GM13977 (cell line): Measurements from ENCODE around the gene CTIF.

Experiments
- DNase-seq: peaks from one replicate; pipeline ENCODE4 v3.0.0; 2012; ENCODE audit warnings: low spot score
- in situ Hi-C: fragments of 300-500 bp; cut with MboI; formaldehyde crosslinking; loops from one replicate; pipeline ENCODE4 v1.12.0; 2022; ENCODE audit warnings: low sequenced_read_pairs, low pct_unique_long_range_greater_than_20kb, mixed read lengths, inconsistent platforms; ENCODE audit not compliant: unreplicated experiment
- TF ChIP-seq, protein P1 (sequence below): IDR thresholded peaks from 2 replicates; pipeline ENCODE4 v1.5.1; 2012; ENCODE audit warnings: mild to moderate bottlenecking, control low read depth; ENCODE audit not compliant: insufficient read depth; ENCODE audit errors: extremely low read depth, missing control alignments

CTIF gene

DNA sequence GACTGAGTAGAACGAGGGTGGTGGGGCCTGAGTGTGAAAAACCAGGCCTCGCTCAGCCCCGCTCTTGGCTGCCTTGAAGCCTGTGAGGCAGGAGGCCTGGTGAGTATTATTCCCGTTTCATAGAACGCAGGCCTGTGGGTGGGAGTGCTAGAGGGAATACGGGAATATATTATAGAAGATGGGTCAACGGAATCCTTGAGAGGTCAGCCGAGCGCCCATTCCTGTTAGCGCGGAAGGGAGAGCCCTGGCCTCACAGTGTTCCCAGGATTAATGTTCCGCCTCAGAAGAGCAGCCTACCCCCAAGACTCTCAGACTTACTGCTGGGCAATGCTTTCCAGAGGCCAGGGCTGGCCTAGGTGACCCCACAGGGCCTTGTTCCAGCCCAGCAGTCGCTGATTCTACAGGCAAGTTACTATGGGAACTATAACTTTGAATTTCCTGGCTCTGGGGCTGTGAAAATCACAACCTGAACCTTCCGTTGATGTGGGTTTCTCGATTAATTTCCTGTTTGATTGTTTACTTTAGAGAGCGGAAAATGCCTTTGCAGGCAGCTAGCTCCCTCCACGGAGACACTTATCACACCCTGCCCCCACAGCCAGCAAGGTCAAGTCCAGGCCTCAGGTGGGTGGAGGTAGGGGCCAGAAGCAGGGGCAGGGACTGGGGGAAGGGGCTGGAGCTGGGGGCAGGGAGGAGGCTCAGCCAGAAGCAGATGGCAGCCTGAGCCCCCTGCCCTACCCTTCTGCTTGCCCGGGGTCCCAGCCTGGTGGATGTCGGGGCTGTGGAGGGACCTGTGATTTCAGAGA is 303.6 kb downstream of the CTIF start:
- TF ChIP-seq, protein P1, sequence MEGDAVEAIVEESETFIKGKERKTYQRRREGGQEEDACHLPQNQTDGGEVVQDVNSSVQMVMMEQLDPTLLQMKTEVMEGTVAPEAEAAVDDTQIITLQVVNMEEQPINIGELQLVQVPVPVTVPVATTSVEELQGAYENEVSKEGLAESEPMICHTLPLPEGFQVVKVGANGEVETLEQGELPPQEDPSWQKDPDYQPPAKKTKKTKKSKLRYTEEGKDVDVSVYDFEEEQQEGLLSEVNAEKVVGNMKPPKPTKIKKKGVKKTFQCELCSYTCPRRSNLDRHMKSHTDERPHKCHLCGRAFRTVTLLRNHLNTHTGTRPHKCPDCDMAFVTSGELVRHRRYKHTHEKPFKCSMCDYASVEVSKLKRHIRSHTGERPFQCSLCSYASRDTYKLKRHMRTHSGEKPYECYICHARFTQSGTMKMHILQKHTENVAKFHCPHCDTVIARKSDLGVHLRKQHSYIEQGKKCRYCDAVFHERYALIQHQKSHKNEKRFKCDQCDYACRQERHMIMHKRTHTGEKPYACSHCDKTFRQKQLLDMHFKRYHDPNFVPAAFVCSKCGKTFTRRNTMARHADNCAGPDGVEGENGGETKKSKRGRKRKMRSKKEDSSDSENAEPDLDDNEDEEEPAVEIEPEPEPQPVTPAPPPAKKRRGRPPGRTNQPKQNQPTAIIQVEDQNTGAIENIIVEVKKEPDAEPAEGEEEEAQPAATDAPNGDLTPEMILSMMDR = no peak
- in situ Hi-C loops = no loop called here
- DNase-seq = no peak

DNA sequence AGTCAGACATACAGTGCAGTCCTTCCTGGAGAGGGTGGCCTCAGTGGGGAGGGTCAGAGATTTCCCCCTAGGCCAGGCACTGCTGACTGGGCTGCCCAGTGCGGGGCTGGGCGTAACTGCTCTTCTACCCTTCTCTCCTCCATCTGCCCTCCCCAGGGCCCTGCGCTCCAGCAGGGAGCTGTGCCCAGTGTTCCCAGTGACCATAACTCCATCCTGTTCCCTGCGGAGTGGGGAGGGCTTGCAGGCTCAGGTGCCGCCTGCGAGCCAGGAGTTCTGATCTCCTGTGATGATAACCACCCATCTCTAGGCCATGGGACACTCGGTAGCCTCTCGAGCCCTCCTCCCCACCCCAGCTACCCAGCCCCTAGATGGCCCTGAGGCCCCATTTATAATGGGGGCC is 304.3 kb downstream of the CTIF start:
- TF ChIP-seq, protein P1 = no peak
- in situ Hi-C loops = no loop called here
- no peak for DNase-seq

DNA sequence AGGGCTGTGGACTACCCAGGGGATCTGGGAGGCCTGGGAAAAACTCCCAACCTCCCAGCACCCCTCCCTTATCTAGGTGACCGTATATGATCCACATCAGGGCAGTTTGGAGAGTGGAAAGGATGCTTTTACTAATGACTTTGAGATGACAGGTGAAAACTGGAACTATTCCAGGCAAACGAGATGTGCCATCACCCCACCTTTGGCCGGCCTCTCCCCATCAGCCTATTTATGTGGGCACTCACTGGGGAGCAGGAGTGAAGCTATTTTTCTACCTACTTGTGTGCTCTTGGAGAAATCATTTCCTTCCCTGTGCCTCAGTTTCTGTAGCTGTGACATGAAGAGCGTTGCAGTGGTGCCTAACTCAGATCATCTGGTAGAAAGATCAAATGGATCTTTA is 304.8 kb downstream of the CTIF start:
- in situ Hi-C loops = no loop called here
- DNase-seq = no peak
- TF ChIP-seq, protein P1 = no peak

DNA sequence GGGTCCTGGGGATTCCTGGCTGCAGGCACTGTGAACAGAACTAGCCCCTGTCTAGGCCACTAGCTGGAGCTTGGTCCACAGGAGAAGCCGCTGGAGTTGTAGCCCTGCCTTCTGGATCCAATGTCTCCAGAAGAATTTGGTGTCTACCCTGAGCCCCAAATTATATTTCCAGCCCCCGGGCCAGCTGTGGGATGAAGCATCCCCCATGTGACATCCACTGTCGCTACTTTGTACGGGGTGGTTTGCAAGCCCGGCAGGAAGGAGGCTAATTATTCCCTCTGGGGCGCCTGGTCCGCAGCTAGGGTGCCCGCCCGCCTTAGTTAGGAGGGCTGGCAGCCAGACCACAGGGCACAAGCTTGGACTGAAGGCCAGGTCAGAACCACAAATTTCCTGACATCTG is 305.4 kb downstream of the CTIF start:
- DNase-seq = no peak
- in situ Hi-C loops = no loop called here

DNA sequence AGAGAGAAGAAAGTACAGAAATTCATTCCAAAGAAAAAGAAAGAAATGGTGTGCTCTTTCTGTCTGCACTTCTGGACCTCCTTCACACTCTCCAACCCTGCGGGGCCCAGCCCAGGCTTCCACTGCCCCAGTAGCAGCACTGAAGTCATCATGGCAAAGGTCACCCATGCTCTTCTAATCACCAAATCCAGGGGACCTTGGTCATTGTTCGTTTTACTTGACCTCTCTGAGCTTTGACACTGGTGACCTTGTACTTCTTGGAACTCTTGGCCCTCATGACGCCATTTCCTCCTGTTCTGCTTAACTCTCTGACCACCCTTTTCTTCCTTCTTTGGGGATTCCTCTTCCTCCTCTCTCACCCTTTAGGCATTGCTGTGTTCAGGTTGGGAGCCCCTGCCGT is 306.3 kb downstream of the CTIF start:
- TF ChIP-seq, protein P1 = no peak
- in situ Hi-C loops = no loop called here
- no peak for DNase-seq

More for the DNA sequence above, 305.4 kb downstream of the CTIF start:
- TF ChIP-seq, protein P1 = no peak

DNA sequence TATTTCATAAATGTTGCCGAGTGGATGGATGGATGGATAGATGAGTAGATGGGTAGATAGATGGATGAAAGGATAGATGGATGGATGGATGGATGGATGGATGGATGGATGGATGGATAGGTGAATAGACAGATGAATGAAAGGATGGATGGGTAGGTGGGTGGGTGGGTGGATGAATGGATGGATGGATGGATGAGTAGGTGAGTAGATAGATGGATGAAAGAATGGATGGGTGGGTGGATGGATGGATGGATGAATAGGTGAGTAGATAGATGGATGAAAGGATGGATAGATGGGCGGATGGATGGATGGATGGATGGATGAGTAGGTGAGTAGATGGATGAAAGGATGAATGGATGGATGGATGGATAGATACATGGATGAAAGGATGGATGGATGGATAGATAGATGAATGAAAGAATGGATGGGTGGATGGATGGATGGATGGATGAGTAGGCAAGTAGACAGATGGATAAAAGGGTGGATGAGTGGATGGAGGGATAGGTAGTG is 307.6 kb downstream of the CTIF start:
- TF ChIP-seq, protein P1 = no peak
- in situ Hi-C loops = no loop called here
- DNase-seq = no peak
